OCI-LY1 (cell line): ENCODE data around the gene HEG1.

Experiments
- EZH2 ChIP-seq: fragments of 200-600 bp; sonication (generic), shearing (Covaris generic); IDR thresholded peaks from 2 replicates; pipeline ENCODE4 v1.8.0; 2017; ENCODE audit warnings: borderline replicate concordance, mixed run types, mild to moderate bottlenecking, antibody characterized with exemption, low read length, moderate library complexity, mixed read lengths
- TF ChIP-seq, protein P1 (sequence below): fragments of 200-600 bp; sonication (generic), shearing (Covaris generic); IDR thresholded peaks from 2 replicates; pipeline ENCODE4 v1.5.1; 2017; ENCODE audit warnings: mild to moderate bottlenecking, antibody characterized with exemption, low read length, moderate library complexity, mixed read lengths

DNA sequence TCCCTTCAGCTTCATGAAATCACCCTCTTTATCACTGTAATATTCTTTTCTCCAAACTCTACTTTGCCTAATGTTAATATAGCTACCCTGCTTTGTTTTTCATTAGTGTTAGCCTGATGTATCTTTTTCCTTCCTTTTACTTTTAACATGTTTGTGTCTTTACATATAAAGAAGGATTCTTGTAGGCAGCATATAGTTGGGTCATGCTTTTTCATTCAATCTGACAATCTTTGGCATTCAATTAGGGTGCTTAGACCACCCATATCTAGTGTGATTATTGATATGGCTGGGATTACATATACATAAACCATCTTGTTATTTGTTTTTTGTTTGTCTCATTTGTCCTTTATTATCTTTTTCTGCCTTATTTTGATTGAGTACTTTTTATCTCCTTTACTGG, 34.9 kb upstream of the HEG1 start:
- TF ChIP-seq, protein P1, sequence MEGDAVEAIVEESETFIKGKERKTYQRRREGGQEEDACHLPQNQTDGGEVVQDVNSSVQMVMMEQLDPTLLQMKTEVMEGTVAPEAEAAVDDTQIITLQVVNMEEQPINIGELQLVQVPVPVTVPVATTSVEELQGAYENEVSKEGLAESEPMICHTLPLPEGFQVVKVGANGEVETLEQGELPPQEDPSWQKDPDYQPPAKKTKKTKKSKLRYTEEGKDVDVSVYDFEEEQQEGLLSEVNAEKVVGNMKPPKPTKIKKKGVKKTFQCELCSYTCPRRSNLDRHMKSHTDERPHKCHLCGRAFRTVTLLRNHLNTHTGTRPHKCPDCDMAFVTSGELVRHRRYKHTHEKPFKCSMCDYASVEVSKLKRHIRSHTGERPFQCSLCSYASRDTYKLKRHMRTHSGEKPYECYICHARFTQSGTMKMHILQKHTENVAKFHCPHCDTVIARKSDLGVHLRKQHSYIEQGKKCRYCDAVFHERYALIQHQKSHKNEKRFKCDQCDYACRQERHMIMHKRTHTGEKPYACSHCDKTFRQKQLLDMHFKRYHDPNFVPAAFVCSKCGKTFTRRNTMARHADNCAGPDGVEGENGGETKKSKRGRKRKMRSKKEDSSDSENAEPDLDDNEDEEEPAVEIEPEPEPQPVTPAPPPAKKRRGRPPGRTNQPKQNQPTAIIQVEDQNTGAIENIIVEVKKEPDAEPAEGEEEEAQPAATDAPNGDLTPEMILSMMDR: no peak
- no peak for TF ChIP-seq EZH2
